Superior temporal gyrus (tissue), 1 donor: ENCODE data around the gene ARFGAP2.
A peak's percentile ranks its signal among the peaks of the same experiment; 100 is the strongest.

ENCODE experiments used
- DNase-seq: peaks from one replicate; pipeline ENCODE4 v3.0.0-alpha.2; 2016; ENCODE audit errors: extremely low spot score

ARFGAP2 gene

GRCh38 chr11:47187723-47188122, 11.0 kb upstream of the ARFGAP2 start:
- no peak for DNase-seq

- DNase-seq: peak; percentile 50
Observed at GRCh38 chr11:47186700-47187695, 10.3 kb upstream of the ARFGAP2 start.

- no peak for DNase-seq
Observed at GRCh38 chr11:47186076-47186699, 9.5 kb upstream of the ARFGAP2 start, which contains the start of gene PACSIN3. Gene PACSIN3, minus strand, starts transcription at chr11:47186434. Its CDS starts 3,707 bp downstream, at chr11:47182727.

- no peak for DNase-seq
Observed at GRCh38 chr11:47185305-47186075, 8.8 kb upstream of the ARFGAP2 start.

GRCh38 chr11:47184711-47185304, 8.1 kb upstream of the ARFGAP2 start:
- peak; percentile 77 for DNase-seq

- no peak for DNase-seq
Observed at GRCh38 chr11:47183969-47184368, 7.3 kb upstream of the ARFGAP2 start.

GRCh38 chr11:47183031-47183856, 6.6 kb upstream of the ARFGAP2 start:
- DNase-seq: no peak

- no peak for DNase-seq
Observed at GRCh38 chr11:47182380-47182779, 5.7 kb upstream of the ARFGAP2 start.

GRCh38 chr11:47181271-47181670, 4.6 kb upstream of the ARFGAP2 start:
- DNase-seq: no peak

- DNase-seq: no peak
Observed at GRCh38 chr11:47180006-47180787, 3.5 kb upstream of the ARFGAP2 start.

- DNase-seq: no peak
Observed at GRCh38 chr11:47179655-47179991, 2.9 kb upstream of the ARFGAP2 start.

- no peak for DNase-seq
Observed at GRCh38 chr11:47178737-47179654, 2.3 kb upstream of the ARFGAP2 start.

GRCh38 chr11:47178316-47178715, 1.6 kb upstream of the ARFGAP2 start:
- no peak for DNase-seq

GRCh38 chr11:47177846-47178245, 1.2 kb upstream of the ARFGAP2 start:
- DNase-seq: no peak

- DNase-seq: peak; percentile 93
Observed at GRCh38 chr11:47177229-47177845, 658 bp upstream of the ARFGAP2 start.

- no peak for DNase-seq
Observed at GRCh38 chr11:47175746-47176327, 842 bp downstream of the ARFGAP2 start.

GRCh38 chr11:47172740-47173336, 3.8 kb downstream of the ARFGAP2 start:
- DNase-seq: no peak

- DNase-seq: no peak
Observed at GRCh38 chr11:47171856-47172255, 4.8 kb downstream of the ARFGAP2 start.
